ENCODE data around the gene EIF2A. TPM values are rescaled to one million over a fixed set of nuclear protein-coding genes. Genes with fewer than 3 reads are reported as not detected.

EIF2A gene
- total RNA-seq, 2 donors from 2014 or later = 137 to 158 TPM

GRCh38 chr3:150535204-150535603 is 11.4 kb upstream of the EIF2A start:
- ATAC-seq (no peak), DNase-seq (ENCODE audit: low spot score in 2 of 2) (no peak)
- Mint-ChIP-seq H3K27ac (peak overlapping the region in 1 of 2 donors; percentile 24), H3K9me3 (no peaks in the 10 kb centered on the region), H3K36me3 (no peaks in the 10 kb centered on the region)

- Mint-ChIP-seq H3K36me3 (peaks cover 4 to 25% of the 10 kb centered on the region in 2 donors), H3K9me3 (no peaks in the 10 kb centered on the region), H3K27ac (peak overlapping the region; percentile 17 to 31)
- DNase-seq (ENCODE audit: low spot score in 2 of 2) = no peak
- ATAC-seq = peak in 1 of 2 donors; percentile 11
Observed at GRCh38 chr3:150538324-150539208, 8.0 kb upstream of the EIF2A start.

GRCh38 chr3:150540297-150540696 is 6.3 kb upstream of the EIF2A start:
- H3K27ac Mint-ChIP-seq = no peak overlapping the region
- H3K9me3 Mint-ChIP-seq = no peaks in the 10 kb centered on the region
- no peak for ATAC-seq
- no peak for DNase-seq (ENCODE audit: low spot score in 2 of 2)
- peaks cover 11 to 26% of the 10 kb centered on the region in 2 donors for H3K36me3 Mint-ChIP-seq

- H3K9me3 Mint-ChIP-seq = no peaks in the 10 kb centered on the region
- peaks cover 18 to 32% of the 10 kb centered on the region in 2 donors for H3K36me3 Mint-ChIP-seq
- no peak for DNase-seq (ENCODE audit: low spot score in 2 of 2)
- H3K27ac Mint-ChIP-seq = no peak overlapping the region
- ATAC-seq = no peak
Observed at GRCh38 chr3:150540991-150541390, 5.6 kb upstream of the EIF2A start.

GRCh38 chr3:150543128-150543527 is 3.5 kb upstream of the EIF2A start:
- DNase-seq (ENCODE audit: low spot score in 2 of 2) = no peak
- peaks cover 33 to 43% of the 10 kb centered on the region in 2 donors for H3K36me3 Mint-ChIP-seq
- ATAC-seq = no peak
- no peaks in the 10 kb centered on the region for H3K9me3 Mint-ChIP-seq
- H3K27ac Mint-ChIP-seq = peak overlapping the region in 1 of 2 donors; percentile 69

- Mint-ChIP-seq H3K27ac (peak overlapping the region in 1 of 2 donors; percentile 98), H3K36me3 (peaks cover 33 to 47% of the 10 kb centered on the region in 2 donors), H3K9me3 (no peaks in the 10 kb centered on the region)
- ATAC-seq = no peak
- no peak for DNase-seq (ENCODE audit: low spot score in 2 of 2)
Observed at GRCh38 chr3:150543531-150543930, 3.1 kb upstream of the EIF2A start.

- DNase-seq (ENCODE audit: low spot score in 2 of 2) (no peak), ATAC-seq (no peak)
- Mint-ChIP-seq H3K9me3 (no peaks in the 10 kb centered on the region), H3K36me3 (peaks cover 33 to 52% of the 10 kb centered on the region in 2 donors), H3K27ac (peak overlapping the region; percentile 60 to 98)
Observed at GRCh38 chr3:150544041-150544440, 2.5 kb upstream of the EIF2A start.

- Mint-ChIP-seq H3K9me3 (no peaks in the 10 kb centered on the region), H3K36me3 (peaks cover 33 to 57% of the 10 kb centered on the region in 2 donors), H3K27ac (peak overlapping the region; percentile 44 to 98)
- ATAC-seq = no peak
- no peak for DNase-seq (ENCODE audit: low spot score in 2 of 2)
Observed at GRCh38 chr3:150544726-150545125, 1.9 kb upstream of the EIF2A start.

GRCh38 chr3:150545419-150546225 is 965 bp upstream of the EIF2A start:
- H3K36me3 Mint-ChIP-seq = peaks cover 33 to 61% of the 10 kb centered on the region in 2 donors
- no peaks in the 10 kb centered on the region for H3K9me3 Mint-ChIP-seq
- ATAC-seq (peak in 1 of 2 donors; percentile 3), DNase-seq (ENCODE audit: low spot score in 2 of 2) (no peak)
- peak overlapping the region; percentile 97 to 98 for H3K27ac Mint-ChIP-seq

- DNase-seq (ENCODE audit: low spot score in 2 of 2) (no peak), ATAC-seq (no peak)
- peaks cover 30 to 51% of the 10 kb centered on the region in 2 donors for H3K36me3 Mint-ChIP-seq
Observed at GRCh38 chr3:150547045-150547741, 606 bp downstream of the EIF2A start.

GRCh38 chr3:150555859-150556436 is 9.4 kb downstream of the EIF2A start:
- Mint-ChIP-seq H3K9me3 (no peaks in the 10 kb centered on the region), H3K36me3 (peaks cover 8 to 30% of the 10 kb centered on the region in 2 donors), H3K27ac (peak overlapping the region in 1 of 2 donors; percentile 45)
- no peak for ATAC-seq
- no peak for DNase-seq (ENCODE audit: low spot score in 2 of 2)

More at GRCh38 chr3:150547045-150547741, 606 bp downstream of the EIF2A start:
- Mint-ChIP-seq H3K9me3 (no peaks in the 10 kb centered on the region), H3K27ac (peak overlapping the region; percentile 98 to 99)

GRCh38 chr3:150556792-150557191 is 10.2 kb downstream of the EIF2A start:
- Mint-ChIP-seq H3K27ac (no peak overlapping the region), H3K9me3 (no peaks in the 10 kb centered on the region), H3K36me3 (peaks cover 8 to 28% of the 10 kb centered on the region in 2 donors)
- DNase-seq (ENCODE audit: low spot score in 2 of 2) (no peak), ATAC-seq (no peak)

- DNase-seq (ENCODE audit: low spot score in 2 of 2) = no peak
- no peaks in the 10 kb centered on the region for H3K9me3 Mint-ChIP-seq
- peaks cover 4 to 23% of the 10 kb centered on the region in 2 donors for H3K36me3 Mint-ChIP-seq
- ATAC-seq = no peak
- no peak overlapping the region for H3K27ac Mint-ChIP-seq
Observed at GRCh38 chr3:150557725-150558124, 11.1 kb downstream of the EIF2A start.

- DNase-seq (ENCODE audit: low spot score in 2 of 2) = no peak
- no peaks in the 10 kb centered on the region for H3K9me3 Mint-ChIP-seq
- H3K36me3 Mint-ChIP-seq = no peaks in the 10 kb centered on the region
- H3K27ac Mint-ChIP-seq = no peak overlapping the region
- ATAC-seq = no peak
Observed at GRCh38 chr3:150564243-150564642, 17.7 kb downstream of the EIF2A start.

- H3K9me3 Mint-ChIP-seq = no peaks in the 10 kb centered on the region
- no peaks in the 10 kb centered on the region for H3K36me3 Mint-ChIP-seq
- DNase-seq (ENCODE audit: low spot score in 2 of 2) (no peak), ATAC-seq (no peak)
- H3K27ac Mint-ChIP-seq = peak overlapping the region in 1 of 2 donors; percentile 62
Observed at GRCh38 chr3:150567328-150567727, 20.7 kb downstream of the EIF2A start.

- ATAC-seq (no peak), DNase-seq (ENCODE audit: low spot score in 2 of 2) (no peak)
- Mint-ChIP-seq H3K36me3 (peaks cover 0 to 37% of the 10 kb centered on the region in 2 donors), H3K27ac (no peak overlapping the region), H3K9me3 (no peaks in the 10 kb centered on the region)
Observed at GRCh38 chr3:150577855-150578254, 31.3 kb downstream of the EIF2A start.
